GM18909 (cell line): Measurements from ENCODE around the gene TSSK6.

ENCODE experiments used
- ATAC-seq: cut with Tn5 transposase; IDR thresholded peaks from one replicate; pipeline ENCODE4 v1.9.1; 2021; ENCODE audit warnings: mild to moderate bottlenecking; ENCODE audit not compliant: unreplicated experiment, poor library complexity

TSSK6 gene

DNA sequence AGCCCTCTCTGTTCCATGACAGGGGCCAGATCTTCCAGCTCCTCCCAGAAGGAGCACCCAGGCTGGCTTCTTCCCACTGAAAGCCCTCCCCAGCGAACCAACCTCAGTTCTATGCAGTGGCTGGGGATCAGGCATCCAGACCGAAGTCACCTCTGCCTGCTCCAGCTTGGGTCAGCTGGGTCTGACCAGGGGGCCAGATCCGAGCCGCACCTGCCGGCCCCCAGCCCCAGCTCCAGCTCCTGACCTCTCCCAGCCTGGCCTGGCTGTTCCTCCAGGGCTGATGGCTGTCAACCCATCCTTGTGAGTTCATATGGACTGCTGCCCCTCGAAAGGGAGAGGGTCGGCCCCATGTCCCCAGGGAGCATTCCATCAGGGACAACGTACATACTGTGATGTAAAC is 8.0 kb downstream of the TSSK6 start:
- no peak for ATAC-seq

DNA sequence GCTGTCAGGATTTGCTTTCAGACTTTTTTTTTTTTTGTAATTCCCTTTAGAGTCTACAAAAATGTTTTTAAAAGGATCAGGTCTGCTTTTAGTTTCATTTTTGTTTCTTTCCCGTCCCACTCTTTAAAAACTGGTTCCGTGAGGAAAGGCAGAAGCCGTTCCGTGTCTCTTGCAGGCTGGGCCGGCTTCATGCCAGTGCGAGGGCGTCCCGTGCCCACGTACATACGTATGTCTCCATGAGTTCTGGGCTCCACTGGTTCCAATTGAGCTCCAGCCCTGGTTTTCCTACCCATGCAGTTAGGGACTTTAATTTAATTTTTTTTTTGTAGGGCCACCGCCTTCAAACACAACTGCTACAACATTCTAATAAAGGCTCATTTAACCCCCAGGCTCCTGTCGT is 8.8 kb downstream of the TSSK6 start:
- no peak for ATAC-seq

DNA sequence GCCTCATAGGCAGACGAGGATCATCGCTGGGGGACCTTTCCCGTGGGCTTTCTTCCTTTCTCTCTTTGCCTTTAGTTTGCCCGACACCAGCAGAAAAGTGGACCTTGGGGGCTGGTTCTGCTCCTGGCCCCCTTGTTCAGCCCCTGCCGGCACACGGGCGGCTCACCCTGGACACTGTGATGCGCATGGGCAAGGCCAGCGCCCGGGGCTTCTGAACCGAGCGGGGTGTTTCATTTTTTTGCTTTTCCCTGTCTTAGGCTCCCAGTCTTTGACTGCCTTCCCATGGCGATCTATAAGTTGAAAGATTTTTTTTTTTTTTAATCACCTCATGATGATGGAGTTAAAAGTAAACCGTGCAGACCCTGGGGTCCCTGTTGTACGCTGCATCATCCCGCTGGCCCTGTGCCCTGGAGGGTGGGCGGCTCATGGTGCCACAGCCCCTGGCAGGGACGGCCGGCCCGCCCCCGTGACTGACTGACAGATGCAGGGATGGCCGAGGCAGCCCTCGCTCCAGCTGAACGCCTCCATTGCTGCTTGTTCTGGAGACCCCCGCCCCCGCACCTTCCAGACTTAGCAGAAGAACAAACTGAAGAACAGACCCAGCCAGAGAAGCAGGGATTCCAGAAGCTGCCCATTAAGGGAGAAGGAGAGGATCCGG is 9.6 kb downstream of the TSSK6 start:
- ATAC-seq = no peak

DNA sequence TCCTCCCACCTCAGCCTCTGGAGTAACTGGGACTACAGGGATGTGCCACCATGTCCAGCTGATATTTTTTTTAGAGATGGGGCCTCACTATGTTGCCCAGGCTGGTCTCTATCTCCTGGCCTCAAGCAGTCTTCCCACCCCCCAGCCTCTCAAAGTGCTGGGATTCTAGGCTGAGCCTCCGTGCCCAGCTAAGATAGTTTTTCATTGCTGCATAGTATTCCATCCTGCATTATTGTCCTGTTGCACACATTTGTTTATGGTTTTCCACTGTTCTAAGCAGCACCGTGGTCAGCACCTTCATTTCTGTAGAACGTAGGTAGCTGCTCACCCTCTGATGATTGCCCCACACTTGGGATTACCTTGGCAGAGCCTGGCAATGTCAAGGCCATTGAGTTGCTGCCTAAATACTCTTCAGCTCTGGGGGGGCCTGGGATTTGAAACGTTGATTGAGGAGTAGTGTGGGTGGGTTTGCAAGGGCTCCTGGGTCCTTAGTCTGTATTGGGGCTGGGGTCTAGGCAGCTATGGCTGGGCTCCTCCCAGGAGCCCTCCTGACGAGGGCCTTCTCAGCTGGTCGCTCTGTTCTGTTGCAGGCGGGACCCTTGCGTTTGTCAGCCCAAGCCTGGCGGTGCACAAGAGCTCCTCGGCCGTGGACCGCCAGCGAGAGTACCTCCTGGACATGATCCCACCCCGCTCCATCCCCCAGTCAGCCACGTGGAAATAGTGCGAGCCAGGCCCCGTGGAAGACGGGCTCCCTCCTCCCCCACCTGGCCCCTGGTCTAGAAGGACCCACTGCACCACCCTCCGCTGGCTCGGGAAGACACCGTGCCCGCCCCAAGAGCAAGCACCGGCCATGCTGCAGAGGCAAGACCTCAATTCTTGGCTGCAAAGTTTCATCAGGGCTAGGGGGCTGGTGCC is 10.3 kb downstream of the TSSK6 start:
- ATAC-seq = no peak

DNA sequence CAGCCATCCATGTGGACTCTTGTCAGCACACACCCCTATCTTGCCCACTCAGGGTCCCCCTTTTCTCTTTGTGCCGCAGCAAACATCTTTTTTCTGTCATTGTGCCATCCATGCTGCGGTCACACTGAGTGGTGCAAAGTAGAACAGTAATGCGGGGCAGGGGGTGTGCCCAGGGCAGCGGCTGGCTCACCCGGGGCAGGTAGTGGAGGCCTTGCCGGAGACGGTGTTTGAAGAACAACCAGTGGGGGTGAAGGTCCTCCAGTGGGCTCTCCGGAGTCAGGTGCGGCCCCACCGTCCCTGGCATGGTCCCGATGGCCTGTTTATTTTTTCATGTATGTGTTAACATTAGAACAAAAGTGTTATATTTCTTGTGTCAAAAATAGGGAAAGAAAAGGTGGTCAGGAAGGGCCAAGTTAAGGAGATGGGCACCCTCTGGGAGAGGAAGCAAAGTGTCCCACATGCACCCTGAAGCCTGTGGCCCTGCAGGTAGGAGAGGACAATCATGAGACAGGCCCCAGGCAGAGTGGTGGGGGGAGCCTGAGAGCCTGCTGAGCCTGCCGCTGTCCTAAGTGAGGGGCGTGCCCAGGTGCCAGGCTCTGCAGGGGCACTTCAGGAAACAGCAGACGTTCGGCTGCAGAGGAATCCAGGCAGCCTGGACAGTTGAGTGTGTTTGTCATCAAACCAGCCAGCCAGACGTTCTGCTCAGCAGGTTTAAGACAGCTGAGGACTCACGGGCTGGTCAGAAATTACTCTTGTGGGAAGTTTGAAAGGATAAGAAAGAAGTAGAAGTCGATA is 12.3 kb downstream of the TSSK6 start:
- no peak for ATAC-seq

DNA sequence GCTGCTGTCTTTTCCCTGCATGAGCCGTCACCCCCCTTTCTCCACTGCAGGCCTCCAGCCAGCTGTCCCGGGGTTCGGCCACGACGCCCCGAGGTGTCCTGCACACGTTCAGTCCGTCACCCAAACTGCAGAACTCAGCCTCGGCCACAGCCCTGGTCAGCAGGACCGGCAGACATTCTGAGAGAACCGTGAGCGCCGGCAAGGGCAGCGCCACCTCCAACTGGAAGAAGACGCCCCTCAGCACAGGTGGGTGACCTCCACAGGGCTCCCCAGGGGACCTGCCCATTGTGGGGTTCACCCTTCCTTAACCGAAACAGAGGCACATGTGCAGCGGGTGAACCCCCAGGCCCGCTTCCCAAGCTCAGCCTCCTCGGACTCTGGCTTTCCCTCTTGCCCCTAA is 13.1 kb downstream of the TSSK6 start:
- ATAC-seq = no peak

DNA sequence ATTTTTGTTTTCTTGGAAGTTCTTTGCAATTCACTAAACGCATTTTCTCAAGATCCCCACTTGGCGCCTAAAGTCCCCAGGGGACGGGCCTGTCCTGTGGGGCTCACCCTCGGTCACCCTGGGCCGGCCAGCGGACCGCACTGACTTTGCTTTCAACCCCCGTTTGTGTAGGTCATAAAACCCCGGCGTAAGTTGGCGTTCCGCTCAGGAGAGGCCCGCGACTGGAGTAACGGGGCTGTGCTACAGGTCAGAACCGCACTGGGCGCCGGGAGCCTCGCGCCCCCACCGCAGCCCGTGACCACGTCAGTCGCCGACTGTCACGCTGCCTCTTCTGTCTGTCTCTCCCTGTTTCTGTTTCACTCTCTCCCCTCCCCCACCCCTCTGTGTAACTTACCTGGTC is 13.6 kb downstream of the TSSK6 start:
- ATAC-seq = no peak

DNA sequence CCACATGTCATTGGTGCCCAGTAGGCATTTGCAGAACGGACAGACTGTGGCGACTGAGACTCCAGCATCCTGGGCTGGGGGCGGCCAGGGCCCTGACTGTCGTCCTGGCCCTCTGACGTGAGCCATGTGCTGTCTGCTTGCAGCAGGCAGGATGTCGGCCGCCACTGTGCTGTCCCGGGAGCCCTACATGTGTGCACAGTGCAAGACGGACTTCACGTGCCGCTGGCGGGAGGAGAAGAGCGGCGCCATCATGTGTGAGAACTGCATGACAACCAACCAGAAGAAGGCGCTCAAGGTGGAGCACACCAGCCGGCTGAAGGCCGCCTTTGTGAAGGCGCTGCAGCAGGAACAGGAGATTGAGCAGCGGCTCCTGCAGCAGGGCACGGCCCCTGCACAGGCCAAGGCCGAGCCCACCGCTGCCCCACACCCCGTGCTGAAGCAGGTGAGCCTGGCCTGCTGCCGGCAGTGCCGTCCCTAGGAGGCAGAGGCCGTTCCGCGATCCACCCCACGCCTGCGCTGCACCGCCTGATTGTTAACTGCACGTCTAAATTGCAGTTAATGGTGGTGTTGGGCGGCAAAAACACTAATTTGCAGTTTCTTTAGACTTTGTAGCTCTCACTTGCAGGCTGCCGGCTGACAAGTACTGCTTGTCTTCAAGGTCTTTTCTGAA is 14.2 kb downstream of the TSSK6 start:
- ATAC-seq = no peak

DNA sequence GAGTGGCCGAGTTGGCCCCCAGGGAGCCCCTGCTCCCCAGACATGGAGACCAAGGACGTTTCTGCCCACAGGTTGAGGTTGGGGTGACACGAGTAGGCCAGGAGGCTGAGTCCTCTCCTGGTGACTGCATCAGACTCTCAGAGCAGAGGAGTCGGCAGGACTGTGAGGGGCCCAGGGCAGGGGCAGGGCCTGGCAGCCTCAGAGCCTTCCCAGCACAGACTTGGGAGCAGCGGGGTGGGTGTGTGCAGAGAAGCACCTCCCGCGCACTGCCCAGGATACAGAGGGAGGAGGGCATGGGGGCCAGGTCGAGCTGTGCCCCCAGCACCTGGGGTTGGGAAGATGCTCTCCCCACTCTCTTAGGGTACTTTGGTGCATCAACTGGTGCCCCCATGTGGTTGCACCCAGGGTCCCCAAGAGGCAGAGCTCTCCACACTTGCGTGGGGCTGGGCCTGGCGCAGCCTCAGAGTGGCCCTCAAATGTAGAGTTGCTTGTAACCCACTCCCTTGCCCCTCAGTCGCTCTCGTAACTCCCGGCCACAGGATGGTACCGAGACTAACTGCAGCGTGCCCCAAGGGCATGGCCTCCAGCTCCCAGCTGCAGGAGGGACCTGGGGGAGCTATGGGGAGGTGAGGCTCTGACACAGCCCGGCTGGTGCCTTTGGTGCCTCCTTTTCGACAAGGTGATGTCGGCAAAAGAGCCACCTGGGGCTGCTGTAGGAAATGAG is 15.9 kb downstream of the TSSK6 start:
- ATAC-seq = no peak

DNA sequence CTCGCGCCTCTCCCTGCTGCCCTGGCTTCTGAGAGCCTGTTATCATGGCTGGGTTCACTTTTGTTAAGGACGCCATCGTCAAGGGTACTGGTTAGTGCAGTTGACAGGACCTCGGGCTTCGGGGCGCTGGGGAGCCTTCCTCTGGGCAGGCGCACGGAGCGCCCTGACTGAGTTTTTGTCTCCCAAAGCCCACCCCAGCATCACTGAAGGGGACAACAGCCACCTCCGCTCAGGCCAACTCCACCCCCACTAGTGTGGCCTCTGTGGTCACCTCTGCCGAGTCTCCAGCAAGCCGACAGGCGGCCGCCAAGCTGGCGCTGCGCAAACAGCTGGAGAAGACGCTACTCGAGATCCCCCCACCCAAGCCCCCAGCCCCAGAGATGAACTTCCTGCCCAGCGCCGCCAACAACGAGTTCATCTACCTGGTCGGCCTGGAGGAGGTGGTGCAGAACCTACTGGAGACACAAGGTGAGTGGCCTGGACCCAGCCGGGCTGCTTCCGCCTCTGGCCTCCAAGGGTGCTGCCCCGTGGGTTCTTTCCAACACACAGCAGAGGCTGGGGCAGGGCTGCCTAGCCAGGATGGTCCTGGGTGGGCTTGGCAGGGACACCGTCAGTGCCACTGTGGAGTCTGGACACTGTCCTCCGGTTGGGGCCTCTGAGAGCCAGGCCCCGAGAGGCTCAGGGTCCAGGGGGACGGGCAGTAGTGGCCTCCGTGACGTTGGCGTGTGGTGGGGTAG is 16.9 kb downstream of the TSSK6 start:
- no peak for ATAC-seq

DNA sequence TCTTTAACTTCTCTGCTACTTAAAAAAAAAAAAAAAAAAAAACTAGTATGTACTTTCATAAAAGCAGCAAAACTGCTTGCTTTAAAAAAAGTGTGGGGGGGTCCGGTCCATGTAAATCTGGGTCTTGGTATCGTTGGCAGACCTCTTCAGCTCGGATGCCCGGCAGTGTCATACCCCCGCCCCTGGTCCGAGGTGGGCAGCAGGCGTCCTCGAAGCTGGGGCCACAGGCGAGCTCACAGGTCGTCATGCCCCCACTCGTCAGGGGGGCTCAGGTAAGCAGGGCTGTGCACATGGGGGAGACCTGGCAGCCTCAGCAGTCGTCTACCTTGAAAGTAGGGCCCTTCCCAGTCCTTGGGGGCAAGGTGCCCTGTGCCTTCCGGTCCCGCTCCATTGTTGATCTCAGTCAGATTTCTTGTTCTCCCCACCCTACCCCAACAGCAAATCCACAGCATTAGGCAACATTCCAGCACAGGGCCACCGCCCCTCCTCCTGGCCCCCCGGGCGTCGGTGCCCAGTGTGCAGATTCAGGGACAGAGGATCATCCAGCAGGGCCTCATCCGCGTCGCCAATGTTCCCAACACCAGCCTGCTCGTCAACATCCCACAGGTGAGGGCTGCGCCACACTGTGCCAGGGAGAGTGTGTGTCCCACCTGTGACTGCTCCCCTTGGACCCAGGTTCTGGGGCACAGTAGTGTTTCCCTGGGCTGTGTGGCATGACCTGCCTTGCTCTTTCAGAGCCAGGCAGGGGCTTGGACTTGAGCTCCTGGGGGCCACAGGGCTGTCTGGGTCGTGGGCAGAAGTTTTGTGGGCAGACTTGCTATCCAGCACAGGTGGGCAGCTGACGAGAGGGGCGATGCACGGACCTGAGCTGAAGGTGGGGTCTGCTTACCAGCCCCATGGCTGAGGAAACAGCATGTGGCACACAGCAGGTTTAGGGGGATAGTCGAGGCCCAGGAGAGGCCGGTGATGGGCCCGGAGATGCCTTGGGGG is 19.4 kb downstream of the TSSK6 start:
- ATAC-seq = no peak

DNA sequence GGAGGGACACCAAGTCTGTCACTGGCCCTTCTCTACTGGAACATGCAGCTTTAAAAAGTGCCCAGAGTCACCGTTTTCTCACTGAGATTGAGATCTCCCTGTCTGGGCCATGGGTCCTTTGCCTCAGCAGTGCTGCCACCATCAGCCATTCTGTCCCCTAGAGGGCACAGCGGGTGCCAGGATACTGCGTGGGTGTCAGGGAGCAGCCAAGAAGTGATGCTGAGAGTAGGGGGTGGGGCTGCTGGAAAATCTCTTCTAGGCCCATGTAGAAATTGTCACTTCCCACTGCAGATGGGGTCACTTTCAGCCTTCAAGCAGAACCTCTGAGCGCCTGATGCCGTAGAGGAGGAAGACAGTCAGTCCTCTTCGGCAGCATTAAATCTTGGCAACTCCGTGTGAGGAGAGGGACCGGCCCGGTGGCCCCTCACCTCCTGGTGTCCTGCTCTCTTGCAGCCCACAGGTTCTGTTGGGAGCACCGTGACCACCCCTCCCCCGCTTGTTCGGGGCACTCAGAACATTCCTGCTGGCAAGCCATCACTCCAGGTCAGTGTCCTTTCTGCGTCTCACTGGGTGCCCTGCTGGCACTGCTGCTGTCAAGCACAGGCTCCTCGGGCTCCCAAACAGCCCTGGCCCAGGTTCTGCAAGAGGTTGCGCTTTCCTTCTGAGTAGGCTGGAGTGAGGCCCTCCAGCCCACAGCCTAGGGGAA is 21.4 kb downstream of the TSSK6 start:
- ATAC-seq = no peak

DNA sequence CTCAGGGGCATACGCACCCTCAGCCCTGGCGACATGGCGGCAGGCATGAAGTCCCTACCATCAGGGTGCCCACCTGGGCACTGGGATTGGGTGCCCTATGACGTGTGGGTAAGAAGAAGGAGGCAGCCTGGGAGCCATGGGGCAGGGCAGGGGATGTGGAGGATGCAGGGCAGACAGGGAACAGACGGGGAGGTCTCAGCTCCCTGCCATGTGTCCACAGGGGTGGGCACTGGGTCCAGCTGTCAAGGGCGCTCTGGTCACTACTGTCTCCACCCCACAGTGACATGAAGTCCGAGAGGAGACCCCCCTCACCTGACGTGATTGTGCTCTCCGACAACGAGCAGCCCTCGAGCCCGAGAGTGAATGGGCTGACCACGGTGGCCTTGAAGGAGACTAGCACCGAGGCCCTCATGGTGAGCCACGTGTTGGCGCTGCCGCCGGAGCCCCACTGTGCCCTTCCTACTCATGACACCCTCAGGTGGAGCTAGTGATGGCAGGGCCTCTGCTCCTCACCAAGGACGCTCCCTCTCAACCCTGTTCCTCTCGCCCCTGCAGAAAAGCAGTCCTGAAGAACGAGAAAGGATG is 23.2 kb downstream of the TSSK6 start:
- ATAC-seq = no peak

DNA sequence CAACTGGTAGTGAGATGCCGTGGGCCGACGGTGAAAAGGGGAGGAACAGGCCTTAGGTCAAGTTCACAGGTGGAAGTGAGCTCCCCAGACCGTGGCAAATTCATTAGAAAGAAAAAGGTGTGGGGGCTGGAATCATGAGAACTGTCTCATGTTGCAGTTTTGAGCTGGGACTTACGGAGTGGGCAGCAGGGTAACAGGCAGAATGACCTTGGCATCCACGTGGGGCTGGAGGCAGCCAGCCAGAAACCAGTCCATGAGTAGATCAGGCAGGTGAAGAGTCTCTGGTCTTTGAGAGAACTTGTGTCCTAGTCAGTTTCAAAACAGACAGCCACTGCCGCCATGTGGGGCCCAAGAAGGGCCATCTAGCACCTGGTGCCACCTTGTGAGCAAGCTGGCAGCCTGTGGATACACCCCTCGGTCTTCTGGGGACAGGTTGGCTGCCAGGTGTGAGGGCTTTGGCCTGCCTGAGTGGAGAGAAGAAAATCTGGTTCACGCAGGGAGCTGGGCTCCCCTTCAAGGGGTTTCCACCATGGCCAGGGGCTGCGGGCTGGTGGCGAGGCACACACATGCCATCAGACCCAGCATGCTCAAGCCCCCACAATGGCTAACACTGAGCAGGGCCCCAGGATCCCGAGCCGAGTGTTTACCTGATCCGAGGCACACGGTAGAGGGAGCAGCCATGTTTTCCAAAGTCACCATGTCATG is 23.9 kb downstream of the TSSK6 start:
- ATAC-seq = no peak

DNA sequence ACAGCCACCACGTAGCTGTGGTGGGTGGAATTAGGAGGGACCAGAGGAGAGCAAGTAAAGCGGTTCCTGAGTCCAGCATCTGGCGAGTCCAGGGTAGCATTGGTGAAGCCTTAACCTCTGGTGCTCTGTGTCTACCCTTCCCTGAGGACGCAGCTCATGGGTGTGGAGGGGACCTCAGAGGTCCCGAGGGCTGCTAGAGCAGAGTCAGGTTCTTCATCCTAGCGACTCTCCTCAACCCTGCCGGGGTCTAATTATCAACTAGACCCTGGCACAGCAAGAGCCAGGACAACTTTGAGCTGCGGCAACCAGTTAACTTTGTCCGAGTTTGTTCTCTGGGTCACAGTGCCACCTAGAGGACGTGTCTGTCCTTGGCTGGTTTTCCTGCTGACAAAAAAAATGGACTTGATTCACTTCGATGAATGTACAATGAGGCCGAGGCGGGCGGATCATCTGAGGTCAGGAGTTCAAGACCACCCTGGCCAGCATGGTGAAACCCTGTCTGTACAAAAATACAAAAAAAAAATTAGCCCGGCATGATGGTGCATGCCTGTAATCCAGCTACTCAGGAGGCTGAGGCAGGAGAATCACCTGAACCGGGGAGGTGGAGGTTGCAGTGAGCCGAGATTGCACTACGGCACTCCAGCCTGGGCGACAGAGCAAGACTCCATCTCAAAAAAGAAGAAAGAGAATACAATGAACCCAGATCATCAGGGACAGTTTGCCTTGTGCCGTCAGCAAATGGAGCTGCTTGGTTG is 25.0 kb downstream of the TSSK6 start:
- ATAC-seq = no peak

DNA sequence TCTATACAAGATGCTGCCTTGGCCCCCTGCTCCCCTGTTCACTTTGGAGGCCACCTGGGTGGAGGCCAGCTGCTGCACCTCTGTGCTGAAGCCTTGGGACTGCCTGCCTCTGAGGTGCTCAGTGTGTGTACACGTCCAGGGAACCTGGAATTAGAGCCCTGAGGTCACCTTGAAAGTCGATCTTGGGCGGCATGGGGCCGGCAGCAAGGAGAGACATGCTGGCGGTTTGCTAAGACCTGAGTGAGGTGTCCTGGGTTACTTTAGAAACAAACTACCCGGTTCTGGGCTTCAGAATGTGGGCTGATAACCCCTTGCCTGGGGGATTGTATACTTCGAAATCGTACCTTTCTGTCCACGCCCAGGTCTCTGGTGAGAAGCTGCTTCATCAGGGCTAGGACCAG is 25.5 kb downstream of the TSSK6 start:
- no peak for ATAC-seq
